Endothelial cell of coronary artery (primary cell): Measurements from ENCODE around the gene EOMES. TPM values are rescaled to one million over a fixed set of nuclear protein-coding genes. Genes with fewer than 3 reads are reported as not detected.

Experiments
- total RNA-seq: library from RNA; depleted of rRNA; stranded (reverse); fragments of >200 nt; gene quantifications from 2 replicates; pipeline ENCODE4 v1.2.3, GENCODE V29; 2014

The EOMES gene
- not detected in 2 replicates for total RNA-seq

DNA sequence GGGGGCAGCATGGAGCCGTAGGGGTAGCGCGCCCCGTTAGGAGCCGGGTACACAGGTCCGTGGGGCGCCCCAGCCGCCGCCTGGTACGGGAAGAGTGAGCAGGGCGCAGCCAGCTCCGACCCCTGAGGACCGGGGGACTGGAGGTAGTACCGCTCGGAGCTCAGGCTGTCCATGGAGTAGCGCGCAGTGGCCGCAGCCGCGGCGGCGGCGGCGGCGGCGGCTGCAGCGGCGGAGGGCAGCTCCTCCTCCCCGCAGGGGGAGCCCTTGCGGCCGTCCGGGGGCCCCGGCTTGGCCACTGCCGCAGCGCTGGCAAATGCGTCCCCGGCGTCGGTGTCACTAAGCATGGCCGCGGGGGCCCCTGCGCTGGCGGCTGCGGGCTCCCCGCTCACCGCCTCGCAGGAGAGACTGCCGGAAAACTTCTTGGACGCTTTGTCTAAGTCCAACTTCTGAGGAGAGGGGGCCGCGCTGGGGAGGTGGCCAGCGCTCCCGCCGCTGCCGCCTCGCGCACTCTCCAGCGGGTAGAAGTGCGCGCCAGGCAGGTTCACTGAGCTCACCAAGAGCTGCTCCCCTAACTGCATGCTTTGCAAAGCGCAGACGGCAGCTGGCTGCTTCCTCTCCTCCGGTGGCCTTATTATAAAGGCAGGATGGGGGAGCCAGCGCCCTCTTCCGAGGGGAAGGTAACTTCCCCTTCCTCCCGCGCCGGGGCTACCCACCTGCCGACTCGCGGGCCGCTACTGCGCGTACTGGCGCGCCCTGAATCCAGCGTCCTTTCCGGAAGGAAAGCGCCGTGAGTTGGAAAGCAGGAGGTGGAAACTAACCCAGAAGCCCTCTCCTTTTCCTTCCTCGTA, at the start of gene EOMES:
EOMES (minus strand) TSS at position 607 of the 848 bp plus-strand sequence; CDS start at position 578, 29 bp downstream.

Other genes with a start within 250 kb of the EOMES start
- gene SLC4A7, start 237.9 kb downstream of the EOMES start, total RNA-seq = 93.9 and 96.3 TPM in 2 replicates